ENCODE data around the gene DENND5B. TPM values are rescaled to one million over a fixed set of nuclear protein-coding genes. Genes with fewer than 3 reads are reported as not detected.

The DENND5B gene
- total and polyA plus RNA-seq, 11 donors, result 8.2 to 58.9 (median 44.0) TPM

DNA sequence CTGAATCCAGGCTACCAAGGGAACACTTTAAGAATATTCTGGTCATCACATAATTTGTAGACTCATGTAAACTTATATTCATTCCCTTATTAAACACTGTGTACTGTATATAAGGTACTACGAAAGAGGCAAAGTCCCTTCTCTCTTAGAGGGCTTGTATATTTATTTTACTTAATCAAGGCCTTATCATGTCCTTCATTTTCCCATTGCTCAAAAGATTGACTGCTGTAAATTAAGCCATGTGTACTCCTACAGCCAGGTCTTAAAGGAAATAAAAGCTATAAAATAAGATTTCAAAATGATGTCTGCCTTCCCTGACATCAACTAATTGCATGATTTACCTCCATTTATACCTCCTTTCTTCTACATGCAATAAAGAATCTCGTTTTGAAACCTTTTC is 5.0 kb downstream of the DENND5B start:
- H3K4me3 ChIP-seq, result no peak overlapping the region
- intact Hi-C loops (cut with DNase I), result loop anchor here in 4 of 10 donors (5.0 to 10.0 kb wide), 5 partner anchors 39 to 111 kb away; no protein-coding TSS in a partner anchor
- WGBS, 4 donors, result 74 to 83% (median 82%) methylated on average over 2 of the region's 2 CpGs
- H3K27me3 ChIP-seq, result no peaks in the 10 kb centered on the region
- H3K27ac ChIP-seq, result no peak overlapping the region
- TF ChIP-seq POLR2A (IDR thresholded peaks at IDR 0.05), result no peak
- TF ChIP-seq, protein P1, sequence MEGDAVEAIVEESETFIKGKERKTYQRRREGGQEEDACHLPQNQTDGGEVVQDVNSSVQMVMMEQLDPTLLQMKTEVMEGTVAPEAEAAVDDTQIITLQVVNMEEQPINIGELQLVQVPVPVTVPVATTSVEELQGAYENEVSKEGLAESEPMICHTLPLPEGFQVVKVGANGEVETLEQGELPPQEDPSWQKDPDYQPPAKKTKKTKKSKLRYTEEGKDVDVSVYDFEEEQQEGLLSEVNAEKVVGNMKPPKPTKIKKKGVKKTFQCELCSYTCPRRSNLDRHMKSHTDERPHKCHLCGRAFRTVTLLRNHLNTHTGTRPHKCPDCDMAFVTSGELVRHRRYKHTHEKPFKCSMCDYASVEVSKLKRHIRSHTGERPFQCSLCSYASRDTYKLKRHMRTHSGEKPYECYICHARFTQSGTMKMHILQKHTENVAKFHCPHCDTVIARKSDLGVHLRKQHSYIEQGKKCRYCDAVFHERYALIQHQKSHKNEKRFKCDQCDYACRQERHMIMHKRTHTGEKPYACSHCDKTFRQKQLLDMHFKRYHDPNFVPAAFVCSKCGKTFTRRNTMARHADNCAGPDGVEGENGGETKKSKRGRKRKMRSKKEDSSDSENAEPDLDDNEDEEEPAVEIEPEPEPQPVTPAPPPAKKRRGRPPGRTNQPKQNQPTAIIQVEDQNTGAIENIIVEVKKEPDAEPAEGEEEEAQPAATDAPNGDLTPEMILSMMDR (IDR thresholded peaks at IDR 0.05), result no peak
- H3K9me3 ChIP-seq, result no peaks in the 10 kb centered on the region
- peaks cover 0 to 53% (median 14%) of the 10 kb centered on the region in 12 donors for H3K4me1 ChIP-seq
- no peaks in the 10 kb centered on the region for H3K36me3 ChIP-seq
- DNase-seq (no peak), ATAC-seq (no peak)

DNA sequence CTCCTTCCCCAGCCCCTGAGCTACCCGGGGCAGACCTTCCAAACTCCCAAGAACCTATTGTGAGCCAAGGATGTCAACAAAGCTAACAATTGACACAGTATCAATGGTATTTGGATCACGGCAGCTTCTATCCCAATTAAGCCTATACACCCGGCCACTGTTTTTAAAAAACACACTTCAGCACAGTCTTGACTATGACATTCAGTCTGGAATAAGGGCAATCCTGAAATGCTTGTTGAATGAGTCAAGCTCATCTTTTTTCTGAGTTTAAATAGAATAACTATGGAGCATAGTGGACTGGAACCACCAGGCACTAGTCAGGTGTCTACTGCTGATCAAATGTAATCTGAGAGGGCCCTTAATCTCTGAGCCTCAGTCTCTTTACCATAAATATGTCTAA is 5.7 kb downstream of the DENND5B start:
- H3K9me3 ChIP-seq, result no peaks in the 10 kb centered on the region
- peak overlapping the region in 2 of 12 donors; percentile 10 to 11 for H3K27ac ChIP-seq
- peaks cover 0 to 53% (median 14%) of the 10 kb centered on the region in 12 donors for H3K4me1 ChIP-seq
- intact Hi-C loops (cut with DNase I), result loop anchor here in 4 of 10 donors (5.0 to 10.0 kb wide), 5 partner anchors 38 to 110 kb away; no protein-coding TSS in a partner anchor
- TF ChIP-seq POLR2A (IDR thresholded peaks at IDR 0.05), result no peak
- TF ChIP-seq, protein P1 (IDR thresholded peaks at IDR 0.05), result no peak
- no peaks in the 10 kb centered on the region for H3K36me3 ChIP-seq
- no peak for DNase-seq
- no peaks in the 10 kb centered on the region for H3K27me3 ChIP-seq
- 77 to 84% (median 84%) methylated on average over 3 of the region's 3 CpGs for WGBS, 4 donors
- H3K4me3 ChIP-seq, result no peak overlapping the region
- no peak for ATAC-seq

- WGBS, 4 donors, result 47 to 75% (median 58%) methylated on average over 6 of the region's 6 CpGs
- peak overlapping the region in 2 of 12 donors; percentile 10 to 11 for H3K27ac ChIP-seq
Observed at GRCh38 chr12:31584782-31585181, 6.2 kb downstream of the DENND5B start.

DNA sequence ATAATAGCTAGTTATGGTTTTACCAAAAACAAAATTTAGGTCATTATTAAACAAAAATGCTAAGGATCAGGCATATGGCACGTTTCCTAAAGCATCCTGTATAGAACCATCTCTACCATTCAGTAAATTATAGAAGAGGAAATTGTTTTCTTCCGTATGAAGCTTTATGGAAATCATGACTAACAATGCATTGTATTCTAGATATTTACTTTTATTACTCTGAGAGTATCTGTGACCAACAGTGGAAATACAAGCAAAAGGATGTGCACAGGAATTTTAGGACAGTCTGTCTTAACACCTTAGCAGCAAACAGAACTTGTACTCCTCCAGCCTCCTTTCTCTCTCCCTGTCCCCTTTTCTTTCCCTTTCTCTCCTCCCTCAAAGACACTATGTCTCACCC is 7.1 kb downstream of the DENND5B start:
- no peaks in the 10 kb centered on the region for H3K36me3 ChIP-seq
- ATAC-seq (no peak), DNase-seq (no peak)
- H3K4me1 ChIP-seq, result peaks cover 0 to 49% (median 12%) of the 10 kb centered on the region in 12 donors
- H3K27me3 ChIP-seq, result no peaks in the 10 kb centered on the region
- intact Hi-C loops (cut with DNase I), result loop anchor here in 2 of 10 donors (10.0 kb wide), 2 partner anchors 59 to 109 kb away; no protein-coding TSS in a partner anchor
- no peak overlapping the region for H3K27ac ChIP-seq
- no peaks in the 10 kb centered on the region for H3K9me3 ChIP-seq
- 71 to 86% (median 74%) methylated on average over 2 of the region's 2 CpGs for WGBS, 4 donors
- H3K4me3 ChIP-seq, result no peak overlapping the region
- no peak for TF ChIP-seq POLR2A (IDR thresholded peaks at IDR 0.05)
- TF ChIP-seq, protein P1 (IDR thresholded peaks at IDR 0.05), result no peak

More at GRCh38 chr12:31584782-31585181, 6.2 kb downstream of the DENND5B start:
- no peaks in the 10 kb centered on the region for H3K36me3 ChIP-seq
- TF ChIP-seq, protein P1 (IDR thresholded peaks at IDR 0.05), result no peak
- TF ChIP-seq POLR2A (IDR thresholded peaks at IDR 0.05), result no peak
- H3K4me3 ChIP-seq, result no peak overlapping the region
- DNase-seq (no peak), ATAC-seq (peak; percentile 32 to 59 (median 42))
- intact Hi-C loops (cut with DNase I), result loop anchor here in 4 of 10 donors (5.0 to 10.0 kb wide), 5 partner anchors 37 to 110 kb away; no protein-coding TSS in a partner anchor
- H3K9me3 ChIP-seq, result no peaks in the 10 kb centered on the region
- H3K4me1 ChIP-seq, result peaks cover 0 to 53% (median 14%) of the 10 kb centered on the region in 12 donors
- H3K27me3 ChIP-seq, result no peaks in the 10 kb centered on the region

Measured in heart left ventricle (tissue), 16 donors.